HG02623 (cell line): Measurements from ENCODE around the gene MARCHF11.

ENCODE experiments used
- ATAC-seq: cut with Tn5 transposase; IDR thresholded peaks from one replicate; pipeline ENCODE4 v1.9.1; 2021; ENCODE audit warnings: moderate library complexity; ENCODE audit not compliant: unreplicated experiment

MARCHF11 gene

DNA sequence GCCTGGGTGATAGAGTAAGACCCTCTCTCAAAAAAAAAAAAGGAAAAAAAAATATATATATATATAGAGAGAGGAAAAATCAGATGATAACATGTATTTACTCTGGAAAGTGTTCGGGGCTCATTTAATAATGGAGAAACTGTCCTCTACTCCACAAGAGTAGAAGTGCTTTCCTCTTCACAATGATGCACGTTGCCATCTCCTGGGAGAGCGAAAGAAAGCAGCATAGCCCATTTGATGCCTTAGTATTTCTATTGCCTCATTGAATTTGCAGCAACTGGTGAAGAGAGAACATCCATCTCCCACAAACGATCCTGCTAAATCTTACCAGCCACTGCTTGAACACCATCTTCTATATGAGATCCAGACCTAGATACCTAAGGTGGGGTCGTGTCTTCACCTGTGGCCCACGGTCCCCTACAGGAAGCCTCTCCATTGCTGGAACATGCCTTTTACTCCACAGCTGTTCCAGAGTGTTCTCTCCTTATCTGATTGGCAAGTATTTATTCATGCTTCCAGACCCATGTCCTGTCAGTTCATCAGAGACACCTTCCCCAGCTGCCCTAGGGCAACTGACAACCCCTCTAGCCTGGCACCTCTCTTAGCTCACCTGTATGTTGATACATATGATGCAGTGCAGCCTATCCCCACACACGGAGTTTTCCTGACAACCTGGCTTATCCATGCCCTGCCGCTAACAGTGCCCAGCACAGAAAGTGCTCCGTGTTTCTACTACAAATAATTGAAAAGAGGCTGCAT lies 115.3 kb downstream of the MARCHF11 start:
- no peak for ATAC-seq

DNA sequence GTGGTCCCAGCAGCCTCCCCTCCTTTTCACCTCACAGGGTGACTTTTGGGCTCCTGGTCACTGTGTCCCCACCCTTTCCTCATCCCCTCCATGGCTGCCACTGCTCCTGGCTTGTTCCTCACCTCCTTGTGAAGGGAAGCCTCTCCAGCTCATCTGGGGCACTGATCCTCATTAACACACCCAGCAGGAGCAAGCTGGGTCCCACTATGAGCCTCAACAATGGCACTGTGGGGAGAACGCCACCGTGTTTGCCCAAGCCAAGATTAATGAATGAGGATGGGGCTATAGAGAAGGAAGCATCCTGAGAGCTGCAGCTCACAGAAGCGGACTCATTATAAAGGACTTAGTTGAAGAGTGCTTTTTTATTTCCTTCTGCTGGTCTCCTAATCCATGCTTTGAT lies 118.4 kb downstream of the MARCHF11 start:
- no peak for ATAC-seq

DNA sequence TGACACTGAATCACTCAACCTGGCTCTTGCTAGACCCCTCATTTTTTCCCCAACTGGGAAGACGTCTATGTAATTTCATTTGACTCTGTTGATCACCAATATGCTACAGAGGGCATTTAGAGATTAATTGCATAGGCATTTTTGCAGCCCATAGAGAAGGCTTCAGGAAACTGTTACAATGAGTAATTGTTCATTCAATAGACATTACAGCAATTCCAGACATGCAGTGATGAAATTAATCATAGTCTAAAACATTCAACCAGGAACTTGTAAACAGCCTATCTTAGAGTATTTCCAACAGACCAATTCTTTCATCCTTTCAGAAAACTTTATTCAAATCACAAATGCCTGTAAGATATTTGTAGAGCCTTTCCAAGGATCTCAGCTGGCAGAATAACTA lies 122.3 kb downstream of the MARCHF11 start:
- no peak for ATAC-seq

DNA sequence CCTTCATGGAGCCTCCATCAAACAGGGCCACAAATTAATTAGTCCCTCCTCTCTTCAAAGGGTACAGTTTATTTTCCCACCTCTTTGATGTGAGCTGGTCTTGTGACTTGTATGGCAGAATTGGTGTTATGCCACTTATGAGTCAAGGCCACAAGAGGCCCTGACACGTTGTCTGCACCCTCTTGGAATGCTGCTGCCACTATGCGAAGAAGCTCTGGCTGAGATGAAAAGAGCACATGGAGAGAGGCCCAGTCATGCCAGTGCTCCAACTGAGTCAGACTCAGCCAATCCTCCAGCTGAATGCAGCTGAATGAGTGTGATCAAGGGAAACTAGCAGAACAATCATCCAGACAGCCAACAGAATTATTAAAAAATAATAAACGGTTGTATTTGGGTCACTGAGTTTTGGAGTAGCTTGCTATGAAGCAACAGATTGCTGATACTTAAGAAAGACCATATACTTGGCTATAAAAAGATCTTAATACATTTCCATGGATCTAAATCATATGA lies 128.3 kb downstream of the MARCHF11 start:
- ATAC-seq, result no peak

DNA sequence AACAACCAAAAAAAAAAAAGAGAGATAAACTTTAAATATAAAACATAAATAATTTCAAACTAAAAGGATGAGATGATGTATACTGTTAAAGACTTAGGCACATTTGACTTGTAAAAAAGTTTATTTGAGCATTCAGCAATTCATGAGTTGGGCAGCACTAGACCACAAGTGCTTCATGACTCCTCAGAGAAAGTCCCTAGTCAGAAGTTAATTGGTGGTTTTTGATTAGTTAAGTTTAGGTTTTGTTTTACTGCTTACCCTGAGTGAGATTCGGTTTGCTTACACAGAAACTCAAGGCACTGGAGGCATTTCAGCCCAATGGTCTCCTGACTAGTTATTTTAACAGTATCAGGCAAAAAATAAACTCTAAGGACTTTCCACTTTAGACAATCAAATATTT lies 129.2 kb downstream of the MARCHF11 start:
- ATAC-seq, result no peak

DNA sequence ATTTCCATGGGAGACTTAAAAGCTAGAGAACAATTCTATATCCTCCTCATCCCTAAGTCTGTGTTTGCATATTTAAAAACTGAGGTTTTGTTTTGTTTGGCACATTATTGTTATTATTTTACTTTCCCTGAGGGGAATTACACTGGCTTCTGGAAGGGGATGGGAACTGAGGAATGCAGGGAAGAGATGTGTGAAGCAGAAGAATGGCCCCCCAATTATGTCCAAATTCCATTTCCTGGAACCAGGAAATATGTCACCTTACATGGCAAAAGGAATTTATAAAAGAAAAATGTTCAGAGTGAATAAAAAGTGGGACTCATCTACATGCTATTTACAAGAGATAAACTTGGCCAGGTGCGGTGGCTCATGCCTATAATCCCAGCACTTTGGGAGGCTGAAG lies 129.8 kb downstream of the MARCHF11 start:
- no peak for ATAC-seq

DNA sequence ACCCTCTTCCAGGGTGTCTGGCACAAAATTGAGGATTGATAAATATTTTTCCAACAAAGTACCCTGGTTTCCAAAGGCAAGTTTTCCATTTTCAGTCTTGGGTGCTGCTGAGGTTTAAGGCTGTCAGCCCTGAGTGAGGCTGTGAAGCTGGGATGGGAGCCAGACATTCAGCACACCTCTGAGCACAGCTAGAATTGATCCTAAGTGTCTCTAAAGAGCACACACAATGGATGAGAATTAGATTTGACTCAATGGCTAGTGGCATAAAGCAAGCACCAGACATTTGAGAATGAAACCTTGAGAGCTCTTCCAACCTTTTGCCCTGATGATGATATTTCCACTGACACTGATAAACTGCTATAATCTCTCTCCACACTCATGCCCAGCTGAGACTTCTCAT lies 131.5 kb downstream of the MARCHF11 start:
- ATAC-seq, result no peak

- ATAC-seq, result no peak
These were observed 136.1 kb downstream of the MARCHF11 start for GRCh38 chr5:16043349-16043965.

- ATAC-seq, result no peak
These were observed 142.3 kb downstream of the MARCHF11 start for GRCh38 chr5:16037121-16037845.

- no peak for ATAC-seq
These were observed 145.1 kb downstream of the MARCHF11 start for GRCh38 chr5:16034319-16035001.

DNA sequence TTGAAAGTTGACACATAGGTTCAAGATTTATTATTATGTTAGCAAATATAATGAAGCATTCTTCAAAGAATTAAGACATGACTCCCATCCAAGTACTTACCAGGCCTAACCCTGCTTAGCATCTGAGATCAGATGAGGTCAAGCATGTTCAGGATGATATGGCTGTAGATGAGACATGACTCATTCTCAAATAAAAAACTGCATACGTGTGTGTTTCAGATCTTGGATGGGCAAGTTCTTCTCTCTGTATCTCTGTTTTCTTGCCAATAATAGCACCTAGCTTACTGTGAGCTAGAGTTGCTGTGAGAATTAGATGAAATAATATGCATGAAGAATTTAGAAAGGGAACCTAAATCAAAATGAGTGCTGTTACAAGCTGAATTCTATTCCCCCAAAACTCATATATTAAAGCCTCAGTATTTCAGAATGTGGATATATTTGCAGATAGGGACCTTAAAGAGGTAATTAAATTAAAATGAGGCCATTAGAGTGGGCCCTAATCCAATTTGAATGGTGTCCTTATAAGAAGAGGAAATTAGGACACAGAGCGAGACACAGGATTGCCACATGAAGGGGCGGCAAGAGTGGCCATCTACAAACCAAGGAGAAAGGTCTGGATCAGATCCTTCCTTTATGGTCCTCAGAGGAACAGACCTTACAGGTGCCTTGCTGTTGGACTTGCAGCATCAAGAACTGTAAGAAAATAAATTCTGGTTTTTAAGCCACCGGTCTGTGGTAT lies 146.2 kb downstream of the MARCHF11 start:
- ATAC-seq, result no peak

- no peak for ATAC-seq
These were observed 150.9 kb downstream of the MARCHF11 start for GRCh38 chr5:16028708-16029107.

- no peak for ATAC-seq
These were observed 153.9 kb downstream of the MARCHF11 start for GRCh38 chr5:16025681-16026080.

DNA sequence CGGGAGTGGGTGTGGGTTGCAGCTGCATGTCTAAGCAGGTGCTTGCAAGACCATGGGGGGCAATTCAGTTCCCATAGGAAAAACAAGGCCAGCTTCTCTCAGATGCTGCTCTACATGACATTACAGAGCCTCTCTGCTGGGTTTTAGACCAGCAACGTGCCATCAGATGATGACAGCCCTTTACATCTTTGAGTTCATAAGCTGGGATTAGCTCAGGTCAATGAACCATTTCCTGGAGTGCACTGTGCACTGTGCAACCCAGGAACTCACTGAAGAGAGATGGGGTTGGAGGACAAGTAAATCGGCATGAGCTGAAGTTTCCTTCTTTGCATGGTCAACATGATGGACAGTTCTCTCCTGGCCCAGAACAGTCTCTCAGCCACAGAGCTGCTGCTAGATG lies 160.6 kb downstream of the MARCHF11 start:
- no peak for ATAC-seq

GRCh38 chr5:16017720-16018119 lies 161.9 kb downstream of the MARCHF11 start:
- no peak for ATAC-seq
